K562 treated with DMSO at 1 percent for 12 hours (cell line): ENCODE measurements around the gene PLAC8L1. TPM values are rescaled to one million over a fixed set of nuclear protein-coding genes. Genes with fewer than 3 reads are reported as not detected.

ENCODE experiments used
- total RNA-seq: library from RNA; unstranded; fragments of 300-600 nt; gene quantifications from 2 replicates; pipeline ENCODE4 v1.2.3, GENCODE V29; 2022; ENCODE audit not compliant: insufficient read depth

PLAC8L1 gene
- total RNA-seq: not detected in 2 replicates

GRCh38 chr5:146105477-146105876 is at the start of gene PLAC8L1:
Gene PLAC8L1 (minus strand): TSS chr5:146105577. CDS start chr5:146104311, 1,266 bp downstream.

Other genes starting within 250 kb of the PLAC8L1 start
- not detected in 2 replicates for gene GRXCR2, start 232.6 kb downstream of the PLAC8L1 start, total RNA-seq
- not detected in 2 replicates for gene SH3RF2, start 169.0 kb downstream of the PLAC8L1 start, total RNA-seq
- 57.0 and 100 TPM in 2 replicates for gene LARS1, start 77.1 kb upstream of the PLAC8L1 start, total RNA-seq
- 3.4 and 14.2 TPM in 2 replicates for gene RBM27, start 98.0 kb upstream of the PLAC8L1 start, total RNA-seq
- gene POU4F3, start 233.3 kb upstream of the PLAC8L1 start, total RNA-seq: not detected in 2 replicates